Natural killer cell (primary cell): ENCODE results near the gene MAP3K6. TPM values are rescaled to one million over a fixed set of nuclear protein-coding genes. Genes with fewer than 3 reads are reported as not detected.
"Not testable (repeated sequence)": the region's sequence is repeated elsewhere in the genome, so short reads cannot be mapped to it uniquely, and the experiment has no call there.

ENCODE experiments used
- ATAC-seq, 3 donors: fragments of 150-1000 bp in 2 of 3; fragments of 200-7000 bp in 1 of 3; cut with Tn5 transposase; 1 replicate in 1 of 3; 2 replicates in 2 of 3; pipeline ENCODE4 v1.10.0; 2021; ENCODE audit warnings: mild to moderate bottlenecking in 2 of 3, moderate library complexity in 2 of 3
- DNase-seq, 2 donors: peaks; one replicate each; pipeline versions ENCODE4 v3.0.0 to v3.0.0-alpha.2; 2013 to 2021; ENCODE audit warnings: mixed read lengths in 1 of 2
- H3K27ac ChIP-seq: one replicate; pipeline ENCODE4 v1.5.1; 2013; ENCODE audit warnings: mild to moderate bottlenecking, low read length
- H3K27me3 ChIP-seq: one replicate; pipeline ENCODE4 v1.6.1; 2013; ENCODE audit warnings: low read length; ENCODE audit not compliant: control insufficient read depth, insufficient read depth
- H3K36me3 ChIP-seq: one replicate; pipeline ENCODE4 v1.6.1; 2013; ENCODE audit warnings: low read length; ENCODE audit not compliant: control insufficient read depth, insufficient read depth
- H3K4me1 ChIP-seq: one replicate; pipeline ENCODE4 v1.6.1; 2013; ENCODE audit warnings: low read length; ENCODE audit not compliant: control insufficient read depth, insufficient read depth
- H3K4me3 ChIP-seq: one replicate; pipeline ENCODE4 v1.5.1; 2013; ENCODE audit warnings: low read length
- H3K9me3 ChIP-seq: one replicate; pipeline ENCODE4 v1.6.1; 2013; ENCODE audit warnings: low read length; ENCODE audit not compliant: control insufficient read depth, insufficient read depth
- H3K27ac Mint-ChIP-seq, 2 donors: one replicate each; pipeline ENCODE4 v1.8.0; 2022; ENCODE audit warnings: mild to moderate bottlenecking in 2 of 2, mixed read lengths in 2 of 2, moderate library complexity in 1 of 2
- H3K27me3 Mint-ChIP-seq, 2 donors: one replicate each; pipeline ENCODE4 v1.8.0; 2022; ENCODE audit warnings: low read depth in 2 of 2, mixed read lengths in 2 of 2
- H3K36me3 Mint-ChIP-seq: one replicate; pipeline ENCODE4 v1.8.0; 2022; ENCODE audit warnings: mixed read lengths
- H3K4me1 Mint-ChIP-seq, 2 donors: one replicate each; pipeline ENCODE4 v1.8.0; 2022; ENCODE audit warnings: mixed read lengths in 2 of 2
- H3K4me3 Mint-ChIP-seq: one replicate; pipeline ENCODE4 v1.8.0; 2022; ENCODE audit warnings: mild to moderate bottlenecking, moderate library complexity, mixed read lengths
- H3K9me3 Mint-ChIP-seq, 2 donors: one replicate each; pipeline ENCODE4 v1.8.0; 2022; ENCODE audit warnings: mixed read lengths in 2 of 2
- CTCF ChIP-seq: fragments of 200-600 bp; IDR thresholded peaks from one replicate; pipeline ENCODE4 v1.8.0; 2022; ENCODE audit warnings: antibody characterized with exemption
- WGBS: methylation state at CpG from one replicate; pipeline ENCODE4 v1.1.7; 2013; ENCODE audit warnings: missing lambda C conversion rate; ENCODE audit not compliant: insufficient coverage; 5-methylcytosine and 5-hydroxymethylcytosine counted together
- intact Hi-C: fragments of 100-400 bp; cut with micrococcal nuclease; formaldehyde crosslinking; loops from one replicate; pipeline ENCODE4 v1.14.2; 2022
- total RNA-seq, 4 donors: library from RNA; stranded (reverse); fragments of 120-200 nt in 1 of 4; gene quantifications; one replicate each; pipeline versions ENCODE4 v1.2.3 to v1.2.4, GENCODE V29; 2013 to 2022

Gene MAP3K6
- total RNA-seq, 3 donors from 2014 or later (not counting 1 experiment from before 2014, with no cell fraction given): 8.2 to 15.1 (median 12.1) TPM

DNA sequence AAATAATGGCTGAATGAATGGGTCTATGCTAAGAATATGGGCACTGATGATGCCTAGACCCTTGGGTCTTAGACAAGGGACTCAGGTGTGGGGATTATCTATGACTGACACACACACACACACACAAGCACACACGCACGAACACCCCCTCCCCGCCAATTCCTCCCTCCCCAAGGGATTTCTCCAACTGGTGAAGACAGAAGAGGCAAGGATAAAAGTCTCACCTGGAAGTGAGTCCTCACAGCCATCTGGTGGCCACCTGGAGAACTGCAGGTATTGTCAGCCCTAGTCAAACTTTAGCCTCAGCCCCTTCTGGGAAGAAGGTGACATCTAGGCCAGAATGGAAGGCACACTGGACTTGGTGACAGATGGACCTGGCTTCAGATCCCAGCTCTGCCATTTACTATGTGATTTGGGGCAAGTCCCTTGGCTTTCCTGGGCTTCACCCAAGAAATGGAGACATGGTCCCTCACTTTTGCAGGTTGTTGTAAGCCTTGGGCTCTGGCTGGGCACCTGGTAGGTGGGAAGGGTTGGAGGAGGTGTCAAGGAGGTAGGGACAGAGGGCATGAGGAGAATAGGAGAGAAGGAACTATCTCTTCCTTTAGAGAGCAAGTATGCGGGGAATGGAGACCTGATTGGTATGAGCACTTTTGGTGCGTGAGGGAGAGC lies 21.7 kb upstream of the MAP3K6 start:
- 38% methylated on average over 5 of the region's 5 CpGs for WGBS
- no peaks in the 10 kb centered on the region for H3K36me3 Mint-ChIP-seq
- H3K4me3 Mint-ChIP-seq: no peak overlapping the region

GRCh38 chr1:27384797-27385196 lies 18.0 kb upstream of the MAP3K6 start:
- DNase-seq, H3K4me1 ChIP-seq, H3K27me3 ChIP-seq, H3K36me3 ChIP-seq, H3K4me3 Mint-ChIP-seq, H3K36me3 Mint-ChIP-seq, H3K4me3 ChIP-seq, H3K27ac ChIP-seq, H3K9me3 ChIP-seq, intact Hi-C loops, H3K27ac Mint-ChIP-seq, H3K4me1 Mint-ChIP-seq, H3K9me3 Mint-ChIP-seq, ATAC-seq: not testable (repeated sequence)
- H3K27me3 Mint-ChIP-seq: peaks cover 0 to 16% of the 10 kb centered on the region in 2 donors
- 100% methylated on average over 1 of the region's 3 CpGs for WGBS

More for the DNA sequence above, 21.7 kb upstream of the MAP3K6 start:
- Mint-ChIP-seq H3K27ac (peak overlapping the region in 1 of 2 donors; percentile 61), H3K27me3 (peaks cover 7 to 21% of the 10 kb centered on the region in 2 donors), H3K4me1 (peaks cover 9 to 15% of the 10 kb centered on the region in 2 donors), H3K9me3 (no peaks in the 10 kb centered on the region)
- peak; percentile 76 for TF ChIP-seq CTCF
- intact Hi-C loops: loop anchor here (2.0 kb wide), 1 partner anchor 32 kb away; no protein-coding TSS in a partner anchor
- Histone ChIP-seq H3K4me1 (peaks cover 16% of the 10 kb centered on the region), H3K27ac (no peak overlapping the region), H3K27me3 (no peaks in the 10 kb centered on the region), H3K36me3 (no peaks in the 10 kb centered on the region), H3K4me3 (no peak overlapping the region), H3K9me3 (no peaks in the 10 kb centered on the region)
- DNase-seq (peak; percentile 64 to 87), ATAC-seq (peak in 1 of 3 donors; percentile 17)

DNA sequence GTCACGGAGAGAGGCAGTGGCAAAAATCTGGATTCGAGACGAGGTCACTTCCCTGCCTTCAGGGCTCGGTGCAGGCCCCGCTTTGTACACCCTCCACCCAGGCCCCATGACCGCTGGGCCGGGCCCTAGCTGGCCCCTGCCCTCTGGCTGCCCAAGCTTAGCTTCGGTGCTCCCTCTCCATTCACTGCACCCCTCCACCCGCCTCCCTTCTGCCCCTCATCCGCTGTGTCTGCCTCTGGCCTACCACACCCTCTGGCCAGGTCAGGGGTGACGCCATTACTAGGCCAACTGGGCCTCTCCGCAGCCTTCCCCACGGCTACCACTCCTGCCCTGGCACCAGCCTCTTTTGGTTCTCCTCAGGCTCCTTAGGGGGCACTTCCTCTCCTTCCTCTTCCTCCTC lies 16.9 kb upstream of the MAP3K6 start:
- intact Hi-C loops: no loop called here
- DNase-seq: no peak
- H3K36me3 Mint-ChIP-seq: no peaks in the 10 kb centered on the region

More for the DNA sequence above, 16.9 kb upstream of the MAP3K6 start:
- ATAC-seq: no peak
- Mint-ChIP-seq H3K9me3 (no peaks in the 10 kb centered on the region), H3K4me1 (no peaks in the 10 kb centered on the region), H3K4me3 (no peak overlapping the region), H3K27ac (no peak overlapping the region), H3K27me3 (peaks cover 0 to 14% of the 10 kb centered on the region in 2 donors)
- H3K9me3 ChIP-seq: no peaks in the 10 kb centered on the region
- H3K4me3 ChIP-seq: no peak overlapping the region
- no peaks in the 10 kb centered on the region for H3K4me1 ChIP-seq
- no peak for TF ChIP-seq CTCF
- no peak overlapping the region for H3K27ac ChIP-seq
- H3K36me3 ChIP-seq: no peaks in the 10 kb centered on the region
- no peaks in the 10 kb centered on the region for H3K27me3 ChIP-seq
- 91% methylated on average over 13 of the region's 13 CpGs for WGBS
